Glomerular visceral epithelial cell (primary cell): ENCODE measurements around the gene BBS7.

Experiments
- DNase-seq: peaks from one replicate; pipeline ENCODE4 v3.0.0-alpha.2; 2016; ENCODE audit errors: extremely low spot score

BBS7 gene

DNA sequence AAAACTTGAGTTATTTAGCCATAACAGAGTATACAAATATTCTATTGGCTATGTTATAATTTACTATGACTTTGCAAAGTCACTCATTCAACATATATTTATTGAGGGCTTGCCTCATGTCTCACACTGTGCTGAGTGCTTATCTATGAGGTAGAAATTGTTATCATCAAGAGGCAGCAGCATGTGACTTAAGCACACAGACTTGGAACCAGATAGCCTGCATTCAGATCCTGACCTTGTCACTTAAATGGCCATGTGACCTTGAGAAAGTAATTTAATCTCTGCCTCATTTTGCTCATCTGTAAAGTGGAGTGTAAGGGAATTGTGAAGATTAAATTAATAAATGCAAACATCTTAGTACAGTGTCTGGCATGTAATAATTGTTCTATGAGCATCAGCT lies 79.3 kb downstream of the BBS7 start:
- DNase-seq, result no peak

GRCh38 chr4:121789960-121790829 lies 80.1 kb downstream of the BBS7 start:
- peak; percentile 62 for DNase-seq

DNA sequence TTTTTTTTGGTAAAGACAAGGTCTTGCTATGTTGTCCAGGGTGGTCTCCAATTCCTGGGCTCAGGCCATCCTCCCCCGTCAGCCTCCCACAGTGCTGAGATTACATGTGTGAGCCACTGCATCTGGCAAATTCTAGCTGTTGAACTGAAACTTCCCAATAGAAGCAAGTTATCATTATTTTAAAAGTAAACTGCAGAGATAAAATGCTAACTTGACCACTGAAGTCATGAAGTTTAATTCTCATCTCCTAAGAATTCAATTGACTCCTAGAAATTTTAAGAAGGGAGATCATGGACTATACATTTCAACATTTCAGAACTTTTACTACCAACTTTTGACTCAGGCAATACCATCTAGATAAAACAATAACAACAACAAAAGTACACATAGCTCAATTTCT lies 80.8 kb downstream of the BBS7 start:
- DNase-seq, result no peak

DNA sequence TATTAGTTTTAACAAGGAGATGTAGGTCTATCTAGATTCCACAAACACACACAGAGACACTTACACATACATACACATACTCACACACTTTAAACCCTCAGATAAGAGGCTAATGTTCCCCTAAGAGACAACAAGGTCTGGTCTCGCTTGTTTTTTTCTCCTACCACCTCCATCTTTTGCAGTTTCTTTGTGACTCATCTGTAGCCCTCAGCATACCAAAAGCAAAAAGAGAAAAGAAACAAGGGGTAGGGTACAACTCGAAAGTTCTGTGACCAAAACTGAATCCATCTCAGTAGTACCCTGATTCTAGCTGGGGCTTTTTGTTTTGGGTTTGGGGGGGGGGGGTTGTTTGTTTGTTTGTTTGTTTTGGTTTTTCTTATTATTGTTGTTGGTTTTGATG lies 81.4 kb downstream of the BBS7 start:
- no peak for DNase-seq

- DNase-seq, result no peak
Measured at GRCh38 chr4:121786221-121786620, 84.1 kb downstream of the BBS7 start.

DNA sequence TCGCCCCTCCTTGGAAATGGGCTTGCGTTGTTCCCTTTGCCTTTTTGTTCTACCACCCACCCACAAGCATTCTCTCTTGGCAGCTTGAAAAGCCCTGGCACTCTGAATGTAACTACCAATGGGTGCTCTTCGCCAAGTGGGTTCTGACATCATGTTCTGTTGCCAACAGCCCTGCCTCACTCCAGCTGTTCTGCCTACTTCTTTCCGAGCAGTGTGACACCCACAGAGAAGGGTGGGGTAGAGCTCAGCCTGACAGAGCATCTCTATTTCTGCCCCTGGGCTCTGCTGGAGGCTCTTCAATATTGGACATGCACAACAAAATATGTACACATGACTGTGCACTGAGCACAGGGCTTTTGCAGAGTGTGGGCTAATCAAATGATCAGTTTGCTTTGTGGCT lies 84.8 kb downstream of the BBS7 start:
- DNase-seq, result peak; percentile 37

DNA sequence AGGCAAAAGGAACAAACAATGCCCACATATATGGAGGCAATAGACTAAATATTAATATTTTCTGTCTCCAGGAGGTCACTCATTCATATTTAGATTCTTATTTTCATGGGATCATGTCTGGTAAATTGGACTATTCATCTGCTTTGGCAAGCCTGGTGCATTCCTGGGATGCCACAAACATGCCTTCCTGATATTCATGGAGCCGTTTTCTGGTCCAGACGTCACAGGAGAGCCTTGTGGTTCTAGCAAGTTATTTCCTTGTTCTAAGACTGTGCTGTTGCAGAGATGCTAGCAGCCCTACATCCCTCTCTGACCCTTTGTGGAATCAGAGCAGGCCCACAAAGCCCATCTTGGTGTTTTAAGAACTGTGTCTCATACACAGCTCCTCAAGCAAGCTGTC lies 85.3 kb downstream of the BBS7 start:
- DNase-seq, result peak; percentile 94

DNA sequence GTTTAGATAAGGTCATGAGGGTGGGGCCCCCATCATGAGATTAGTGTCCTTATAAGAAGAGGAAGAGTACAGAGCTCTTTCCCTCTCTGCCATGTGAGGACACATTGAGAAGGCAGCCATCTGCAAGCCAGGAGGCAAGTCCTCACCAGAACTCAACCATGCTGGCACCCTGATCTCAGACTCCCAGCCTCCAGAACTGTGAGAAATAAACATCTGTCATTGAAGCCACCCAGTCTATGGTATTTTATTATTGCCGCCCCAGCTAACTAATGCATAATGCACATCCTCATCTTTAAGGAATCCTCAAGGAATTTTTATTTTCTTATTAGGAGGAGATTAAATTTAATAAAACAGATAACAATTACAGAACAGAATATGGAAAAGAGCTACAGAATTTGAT lies 85.9 kb downstream of the BBS7 start:
- DNase-seq, result no peak

- no peak for DNase-seq
Measured at GRCh38 chr4:121783210-121783609, 87.1 kb downstream of the BBS7 start.

DNA sequence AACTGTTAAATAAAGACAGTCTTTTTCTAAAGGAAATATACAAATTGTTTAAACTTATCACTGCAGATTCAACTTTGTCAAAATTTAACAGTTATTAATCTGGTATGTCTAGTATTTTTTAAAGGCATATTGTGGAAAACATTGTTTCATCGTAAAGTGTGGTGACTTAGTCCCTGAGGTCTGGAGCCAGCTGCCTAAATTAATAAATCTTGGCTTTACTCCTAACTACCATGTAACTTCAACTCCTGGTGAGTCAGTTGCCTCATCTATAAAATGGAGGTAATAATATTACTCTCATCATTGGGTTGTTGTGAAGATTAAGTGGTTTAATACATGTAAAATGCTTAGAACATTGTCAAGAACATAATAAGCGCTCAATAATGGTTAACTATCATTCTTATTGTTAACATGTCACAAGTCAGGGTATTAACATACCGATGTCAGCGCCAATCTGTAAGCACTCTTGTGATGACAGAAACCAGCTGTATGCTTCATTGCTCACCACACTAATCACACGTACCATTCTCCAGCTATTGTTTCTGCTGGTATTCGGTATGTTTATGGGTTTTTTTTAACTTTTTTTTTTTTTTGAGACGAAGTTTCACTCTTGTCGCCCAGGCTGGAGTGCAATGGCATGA lies 91.2 kb downstream of the BBS7 start:
- no peak for DNase-seq

DNA sequence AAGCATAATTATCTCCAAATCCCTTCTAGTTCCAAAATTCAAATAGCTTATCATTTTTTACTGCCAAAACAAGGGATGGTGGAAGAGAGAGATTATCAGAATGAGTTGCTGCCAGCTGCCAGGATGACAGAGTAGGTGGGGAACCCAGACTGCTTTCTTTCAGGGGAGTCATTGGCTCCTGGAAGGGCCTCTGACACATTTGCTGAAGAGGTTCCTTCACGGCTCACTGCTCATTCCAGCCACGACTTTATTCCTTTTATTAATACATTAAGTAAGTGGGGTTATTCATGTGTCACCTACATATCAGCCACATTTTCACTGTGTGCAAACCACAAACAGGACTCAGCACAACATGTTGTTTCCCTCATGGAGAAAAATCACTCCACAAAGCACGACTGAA lies 92.6 kb downstream of the BBS7 start:
- peak; percentile 89 for DNase-seq

- no peak for DNase-seq
Measured at GRCh38 chr4:121776610-121777401, 93.5 kb downstream of the BBS7 start.
